Fibroblast of lung (primary cell): Measurements from ENCODE around the gene IL1RN. TPM values are rescaled to one million over a fixed set of nuclear protein-coding genes. Genes with fewer than 3 reads are reported as not detected.

Experiments used
- DNase-seq, 2 donors: peaks; one replicate each; pipeline versions ENCODE4 v3.0.0 to v3.0.0-alpha.2; 2010; ENCODE audit warnings: low read depth in 2 of 2
- H2AFZ ChIP-seq: 2 replicates; pipeline ENCODE4 v1.5.1; 2012; ENCODE audit warnings: low read length, control low read depth, inconsistent platforms
- H3K27ac ChIP-seq: 2 replicates; pipeline ENCODE4 v1.5.1; 2011; ENCODE audit warnings: low read length, control low read depth; ENCODE audit not compliant: insufficient read depth
- H3K27me3 ChIP-seq: 2 replicates; pipeline ENCODE4 v1.5.1; 2011; ENCODE audit warnings: mild to moderate bottlenecking, low read length; ENCODE audit not compliant: control insufficient read depth, insufficient read depth
- H3K36me3 ChIP-seq: 2 replicates; pipeline ENCODE4 v1.5.1; 2011; ENCODE audit warnings: low read length; ENCODE audit not compliant: control insufficient read depth, insufficient read depth
- H3K4me1 ChIP-seq: 2 replicates; pipeline ENCODE4 v1.5.1; 2011; ENCODE audit warnings: low read length; ENCODE audit not compliant: control insufficient read depth, insufficient read depth; ENCODE audit errors: extremely low read depth
- H3K4me2 ChIP-seq: 2 replicates; pipeline ENCODE4 v1.5.1; 2011; ENCODE audit warnings: low read length, control low read depth; ENCODE audit not compliant: insufficient read depth; ENCODE audit errors: extremely low read depth
- H3K4me3 ChIP-seq, 4 experiments: fragments of 200-600 bp in 1 of 4; sonication (generic) in 1 of 4; replicated peaks in 1 of 4; 2 replicates each; pipeline ENCODE4 v1.5.1; 2011 to 2016; ENCODE audit warnings: low read length in 4 of 4, low read depth in 3 of 4, mild to moderate bottlenecking in 3 of 4, control low read depth in 2 of 4, inconsistent platforms in 1 of 4, mixed read lengths in 1 of 4; ENCODE audit not compliant: insufficient read depth in 1 of 4; ENCODE audit errors: control extremely low read depth in 1 of 4
- H3K79me2 ChIP-seq: 2 replicates; pipeline ENCODE4 v1.5.1; 2012; ENCODE audit warnings: mild to moderate bottlenecking, low read length, inconsistent platforms; ENCODE audit not compliant: control insufficient read depth, insufficient read depth
- H3K9ac ChIP-seq: 2 replicates; pipeline ENCODE4 v1.5.1; 2011; ENCODE audit warnings: mild to moderate bottlenecking, low read length, control low read depth; ENCODE audit not compliant: insufficient read depth
- H3K9me3 ChIP-seq: 2 replicates; pipeline ENCODE4 v1.5.1; 2012; ENCODE audit warnings: low read depth, low read length; ENCODE audit not compliant: control insufficient read depth, insufficient read depth
- H4K20me1 ChIP-seq: 2 replicates; pipeline ENCODE4 v1.5.1; 2011; ENCODE audit warnings: low read length; ENCODE audit not compliant: control insufficient read depth, insufficient read depth; ENCODE audit errors: extremely low read depth
- CTCF ChIP-seq, 2 donors: IDR thresholded peaks in 1 of 2; conservative IDR thresholded peaks in 1 of 2; 1 replicate in 1 of 2; 2 replicates in 1 of 2; pipeline ENCODE4 v1.5.1; 2011 to 2012; ENCODE audit warnings: low read length in 2 of 2, control low read depth in 1 of 2, inconsistent platforms in 1 of 2, low read depth in 1 of 2, mild to moderate bottlenecking in 1 of 2
- EZH2 ChIP-seq: IDR thresholded peaks from 2 replicates; pipeline ENCODE4 v1.5.1; 2012; ENCODE audit warnings: low read length, control low read depth, mild to moderate bottlenecking; ENCODE audit errors: missing control alignments
- polyA plus RNA-seq, 2 donors: library from polyadenylated mRNA; depleted of rRNA in 1 of 2; stranded (reverse) in 1 of 2; unstranded in 1 of 2; fragments of >200 nt; gene quantifications; 2 replicates each; pipeline ENCODE4 v1.2.1, GENCODE V29; 2011 to 2012; ENCODE audit warnings: missing spikeins in 1 of 2
- total RNA-seq: library from RNA; depleted of rRNA; stranded (reverse); fragments of >200 nt; gene quantifications from 2 replicates; pipeline ENCODE4 v1.2.1, GENCODE V29; 2014

The IL1RN gene
- total and polyA plus RNA-seq, 2 donors (not counting 1 experiment from before 2014, with no cell fraction given): 0.06 TPM; not detected in 1

GRCh38 chr2:113169586-113169985, 42.2 kb downstream of the IL1RN start:
- no peaks in the 10 kb centered on the region for H3K9me3 ChIP-seq
- H4K20me1 ChIP-seq: no peaks in the 10 kb centered on the region
- H3K4me3 ChIP-seq: no peak overlapping the region

GRCh38 chr2:113171334-113172075, 44.1 kb downstream of the IL1RN start:
- H3K27me3 ChIP-seq: no peaks in the 10 kb centered on the region
- TF ChIP-seq CTCF (conservative IDR thresholded peaks at IDR 0.05 in 1 of 2, IDR thresholded peaks at IDR 0.05 in 1 of 2; ENCODE audit: low read depth in 1 of 2, low read length in 2 of 2): no peak
- TF ChIP-seq EZH2: no peak
- no peaks in the 10 kb centered on the region for H3K9me3 ChIP-seq
- no peak overlapping the region for H3K9ac ChIP-seq
- H3K4me2 ChIP-seq: no peak overlapping the region
- DNase-seq: no peak
- H4K20me1 ChIP-seq: no peaks in the 10 kb centered on the region
- no peak overlapping the region for H3K4me3 ChIP-seq
- no peaks in the 10 kb centered on the region for H3K4me1 ChIP-seq
- no peaks in the 10 kb centered on the region for H3K79me2 ChIP-seq
- no peaks in the 10 kb centered on the region for H3K36me3 ChIP-seq
- no peak overlapping the region for H2AFZ ChIP-seq
- H3K27ac ChIP-seq: no peak overlapping the region

More at GRCh38 chr2:113169586-113169985, 42.2 kb downstream of the IL1RN start:
- Histone ChIP-seq H3K4me1 (no peaks in the 10 kb centered on the region), H3K9ac (no peak overlapping the region), H3K27me3 (no peaks in the 10 kb centered on the region), H3K79me2 (no peaks in the 10 kb centered on the region), H3K27ac (no peak overlapping the region), H2AFZ (no peak overlapping the region), H3K4me2 (no peak overlapping the region), H3K36me3 (no peaks in the 10 kb centered on the region)
- DNase-seq: no peak
- TF ChIP-seq EZH2 (no peak), CTCF (conservative IDR thresholded peaks at IDR 0.05 in 1 of 2, IDR thresholded peaks at IDR 0.05 in 1 of 2; ENCODE audit: low read depth in 1 of 2, low read length in 2 of 2) (no peak)

GRCh38 chr2:113172721-113173541, 45.5 kb downstream of the IL1RN start:
- H3K4me2 ChIP-seq: no peak overlapping the region
- H3K9ac ChIP-seq: no peak overlapping the region
- no peak overlapping the region for H3K4me3 ChIP-seq
- H3K79me2 ChIP-seq: no peaks in the 10 kb centered on the region
- no peak overlapping the region for H2AFZ ChIP-seq
- H3K4me1 ChIP-seq: no peaks in the 10 kb centered on the region
- no peaks in the 10 kb centered on the region for H3K27me3 ChIP-seq
- no peak overlapping the region for H3K27ac ChIP-seq
- H3K9me3 ChIP-seq: no peaks in the 10 kb centered on the region
- TF ChIP-seq EZH2 (no peak), CTCF (conservative IDR thresholded peaks at IDR 0.05 in 1 of 2, IDR thresholded peaks at IDR 0.05 in 1 of 2; ENCODE audit: low read depth in 1 of 2, low read length in 2 of 2) (no peak)
- H4K20me1 ChIP-seq: no peaks in the 10 kb centered on the region
- H3K36me3 ChIP-seq: no peaks in the 10 kb centered on the region
- no peak for DNase-seq
